Measurements from ENCODE around the gene FBXL3. TPM values are rescaled to one million over a fixed set of nuclear protein-coding genes. Genes with fewer than 3 reads are reported as not detected.
"Not testable (repeated sequence)": the region's sequence is repeated elsewhere in the genome, so short reads cannot be mapped to it uniquely, and the experiment has no call there.

The FBXL3 gene
- total RNA-seq, 1 experiment from 2014 or later: 8.8 TPM

GRCh38 chr13:77016888-77017623 lies 9.9 kb downstream of the FBXL3 start:
- no peak for TF ChIP-seq CTCF (IDR thresholded peaks at IDR 0.05; ENCODE audit: unreplicated experiment)
- intact Hi-C loops (cut with micrococcal nuclease; ENCODE audit: unreplicated experiment): no loop called here
- H3K27ac Mint-ChIP-seq (ENCODE audit: unreplicated experiment): no peak overlapping the region
- no peak overlapping the region for H3K4me3 Mint-ChIP-seq (ENCODE audit: low read depth, unreplicated experiment)
- no peaks in the 10 kb centered on the region for H3K9me3 Mint-ChIP-seq (ENCODE audit: low read depth, unreplicated experiment)
- H3K27me3 Mint-ChIP-seq (ENCODE audit: unreplicated experiment): no peaks in the 10 kb centered on the region
- CTCF ChIA-PET: interaction anchor here (0.7 kb wide), 1 partner anchor 579 kb away, joined by 4 read pairs; no protein-coding TSS in a partner anchor
- H3K4me1 Mint-ChIP-seq (ENCODE audit: low read depth, unreplicated experiment): no peaks in the 10 kb centered on the region
- no peak for DNase-seq
- no TSS peak for BruUV-seq (replicated peaks)
- no peaks in the 10 kb centered on the region for H3K36me3 Mint-ChIP-seq (ENCODE audit: insufficient read depth, unreplicated experiment)

- no peaks in the 10 kb centered on the region for H3K27me3 Mint-ChIP-seq (ENCODE audit: unreplicated experiment)
- no TSS peak for BruUV-seq (replicated peaks)
- CTCF ChIA-PET: interaction anchor here (0.7 kb wide), 2 partner anchors 413 to 578 kb away, joined by 3 to 4 read pairs; no protein-coding TSS in a partner anchor
Measured at GRCh38 chr13:77016251-77016812, 10.6 kb downstream of the FBXL3 start.

GRCh38 chr13:77014906-77015685 lies 11.9 kb downstream of the FBXL3 start:
- no peaks in the 10 kb centered on the region for H3K27me3 Mint-ChIP-seq (ENCODE audit: unreplicated experiment)
- H3K27ac Mint-ChIP-seq (ENCODE audit: unreplicated experiment): no peak overlapping the region
- no peak for TF ChIP-seq CTCF (IDR thresholded peaks at IDR 0.05; ENCODE audit: unreplicated experiment)
- H3K36me3 Mint-ChIP-seq (ENCODE audit: insufficient read depth, unreplicated experiment): no peaks in the 10 kb centered on the region
- no peaks in the 10 kb centered on the region for H3K4me1 Mint-ChIP-seq (ENCODE audit: low read depth, unreplicated experiment)
- no peaks in the 10 kb centered on the region for H3K9me3 Mint-ChIP-seq (ENCODE audit: low read depth, unreplicated experiment)
- intact Hi-C loops (cut with micrococcal nuclease; ENCODE audit: unreplicated experiment): no loop called here
- DNase-seq: no peak
- no peak overlapping the region for H3K4me3 Mint-ChIP-seq (ENCODE audit: low read depth, unreplicated experiment)
- CTCF ChIA-PET: no interaction called here
- BruUV-seq (replicated peaks): no TSS peak

More at GRCh38 chr13:77016251-77016812, 10.6 kb downstream of the FBXL3 start:
- Mint-ChIP-seq H3K27ac (ENCODE audit: unreplicated experiment) (no peak overlapping the region), H3K9me3 (ENCODE audit: low read depth, unreplicated experiment) (no peaks in the 10 kb centered on the region), H3K36me3 (ENCODE audit: insufficient read depth, unreplicated experiment) (no peaks in the 10 kb centered on the region), H3K4me1 (ENCODE audit: low read depth, unreplicated experiment) (no peaks in the 10 kb centered on the region), H3K4me3 (ENCODE audit: low read depth, unreplicated experiment) (no peak overlapping the region)
- no peak for TF ChIP-seq CTCF (IDR thresholded peaks at IDR 0.05; ENCODE audit: unreplicated experiment)
- DNase-seq: no peak
- intact Hi-C loops (cut with micrococcal nuclease; ENCODE audit: unreplicated experiment): no loop called here

- intact Hi-C loops (cut with micrococcal nuclease; ENCODE audit: unreplicated experiment): no loop called here
- no peaks in the 10 kb centered on the region for H3K36me3 Mint-ChIP-seq (ENCODE audit: insufficient read depth, unreplicated experiment)
- no peak overlapping the region for H3K27ac Mint-ChIP-seq (ENCODE audit: unreplicated experiment)
- CTCF ChIA-PET: no interaction called here
- H3K4me1 Mint-ChIP-seq (ENCODE audit: low read depth, unreplicated experiment): no peaks in the 10 kb centered on the region
- no peak for DNase-seq
- H3K27me3 Mint-ChIP-seq (ENCODE audit: unreplicated experiment): no peaks in the 10 kb centered on the region
- BruUV-seq (replicated peaks): no TSS peak
- TF ChIP-seq CTCF (IDR thresholded peaks at IDR 0.05; ENCODE audit: unreplicated experiment): no peak
- H3K9me3 Mint-ChIP-seq (ENCODE audit: low read depth, unreplicated experiment): no peaks in the 10 kb centered on the region
- no peak overlapping the region for H3K4me3 Mint-ChIP-seq (ENCODE audit: low read depth, unreplicated experiment)
Measured at GRCh38 chr13:77013853-77014542, 13.0 kb downstream of the FBXL3 start.

- H3K4me3 Mint-ChIP-seq (ENCODE audit: low read depth, unreplicated experiment); H3K9me3 Mint-ChIP-seq (ENCODE audit: low read depth, unreplicated experiment); DNase-seq; CTCF ChIA-PET; H3K27ac Mint-ChIP-seq (ENCODE audit: unreplicated experiment); H3K4me1 Mint-ChIP-seq (ENCODE audit: low read depth, unreplicated experiment); H3K36me3 Mint-ChIP-seq (ENCODE audit: insufficient read depth, unreplicated experiment); H3K27me3 Mint-ChIP-seq (ENCODE audit: unreplicated experiment); intact Hi-C loops (cut with micrococcal nuclease; ENCODE audit: unreplicated experiment); BruUV-seq (replicated peaks): not testable (repeated sequence)
Measured at GRCh38 chr13:77009719-77010118, 17.2 kb downstream of the FBXL3 start.

Measured in Calu3 (cell line).